ENCODE data around the gene ARHGAP9.

GRCh38 chr12:57473886-57474285, 5.8 kb downstream of the ARHGAP9 start:
- TF ChIP-seq, protein P1, sequence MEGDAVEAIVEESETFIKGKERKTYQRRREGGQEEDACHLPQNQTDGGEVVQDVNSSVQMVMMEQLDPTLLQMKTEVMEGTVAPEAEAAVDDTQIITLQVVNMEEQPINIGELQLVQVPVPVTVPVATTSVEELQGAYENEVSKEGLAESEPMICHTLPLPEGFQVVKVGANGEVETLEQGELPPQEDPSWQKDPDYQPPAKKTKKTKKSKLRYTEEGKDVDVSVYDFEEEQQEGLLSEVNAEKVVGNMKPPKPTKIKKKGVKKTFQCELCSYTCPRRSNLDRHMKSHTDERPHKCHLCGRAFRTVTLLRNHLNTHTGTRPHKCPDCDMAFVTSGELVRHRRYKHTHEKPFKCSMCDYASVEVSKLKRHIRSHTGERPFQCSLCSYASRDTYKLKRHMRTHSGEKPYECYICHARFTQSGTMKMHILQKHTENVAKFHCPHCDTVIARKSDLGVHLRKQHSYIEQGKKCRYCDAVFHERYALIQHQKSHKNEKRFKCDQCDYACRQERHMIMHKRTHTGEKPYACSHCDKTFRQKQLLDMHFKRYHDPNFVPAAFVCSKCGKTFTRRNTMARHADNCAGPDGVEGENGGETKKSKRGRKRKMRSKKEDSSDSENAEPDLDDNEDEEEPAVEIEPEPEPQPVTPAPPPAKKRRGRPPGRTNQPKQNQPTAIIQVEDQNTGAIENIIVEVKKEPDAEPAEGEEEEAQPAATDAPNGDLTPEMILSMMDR (conservative IDR thresholded peaks at IDR 0.05; ENCODE audit: low read length): no peak
- no peak for TF ChIP-seq EZH2phosphoT487 (IDR thresholded peaks at IDR 0.05; ENCODE audit: borderline replicate concordance)

Measured in Loucy (cell line).